ENCODE results near the gene POP7.

GRCh38 chr7:100735730-100736129, 29.8 kb downstream of the POP7 start:
- TF ChIP-seq CTCF (IDR thresholded peaks at IDR 0.05; ENCODE audit: low read depth, low read length), result no peak
- TF ChIP-seq POLR2A (IDR thresholded peaks at IDR 0.05; ENCODE audit: extremely low read depth, insufficient read length), result no peak
- no peak for TF ChIP-seq MAX (IDR thresholded peaks at IDR 0.05; ENCODE audit: low read depth, low read length)
- no peak for TF ChIP-seq MYC (IDR thresholded peaks at IDR 0.05; ENCODE audit: low read depth, low read length)

Data from NB4 (cell line).